HG03575 (cell line): ENCODE results near the gene FAM131A.
A peak's percentile ranks its signal among the peaks of the same experiment; 100 is the strongest.

Experiments used
- ATAC-seq: cut with Tn5 transposase; IDR thresholded peaks from one replicate; pipeline ENCODE4 v1.9.1; 2021; ENCODE audit not compliant: unreplicated experiment, insufficient number of reproducible peaks, low FRiP score; ENCODE audit errors: extremely low read depth

FAM131A gene

DNA sequence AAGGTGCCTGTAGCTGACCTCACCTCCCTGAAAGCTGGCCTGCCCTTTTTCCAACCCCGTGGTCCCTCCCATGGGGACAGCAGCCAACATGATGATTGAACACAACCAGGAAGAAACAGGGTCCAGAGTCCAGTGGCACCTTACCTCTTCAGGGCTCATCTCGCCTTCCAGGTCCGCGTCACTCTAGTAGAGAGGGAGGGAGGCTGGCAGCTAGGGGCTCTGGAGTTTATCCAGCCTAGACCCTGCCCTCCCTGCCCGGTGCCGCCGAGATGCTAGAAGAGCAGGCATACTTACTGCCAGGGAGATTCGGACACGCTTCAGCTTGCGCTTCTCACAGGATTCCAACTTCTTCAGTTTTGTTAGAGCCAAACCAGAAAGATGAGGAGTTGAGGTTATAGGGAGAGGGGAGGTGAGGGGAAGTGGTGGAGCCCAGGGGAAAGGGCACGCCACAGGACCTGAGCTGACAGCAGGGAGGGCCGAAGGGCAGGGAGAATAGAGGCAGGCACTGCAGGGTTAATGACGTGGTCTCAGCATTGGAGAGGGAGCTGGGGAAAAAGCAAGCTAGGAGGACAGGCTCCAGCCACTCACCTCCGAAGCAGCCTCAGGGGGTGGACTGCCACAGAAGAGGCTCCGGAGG is 14.9 kb downstream of the FAM131A start:
- ATAC-seq, result no peak

- ATAC-seq, result no peak
Measured at GRCh38 chr3:184352897-184353545, 15.6 kb downstream of the FAM131A start.

DNA sequence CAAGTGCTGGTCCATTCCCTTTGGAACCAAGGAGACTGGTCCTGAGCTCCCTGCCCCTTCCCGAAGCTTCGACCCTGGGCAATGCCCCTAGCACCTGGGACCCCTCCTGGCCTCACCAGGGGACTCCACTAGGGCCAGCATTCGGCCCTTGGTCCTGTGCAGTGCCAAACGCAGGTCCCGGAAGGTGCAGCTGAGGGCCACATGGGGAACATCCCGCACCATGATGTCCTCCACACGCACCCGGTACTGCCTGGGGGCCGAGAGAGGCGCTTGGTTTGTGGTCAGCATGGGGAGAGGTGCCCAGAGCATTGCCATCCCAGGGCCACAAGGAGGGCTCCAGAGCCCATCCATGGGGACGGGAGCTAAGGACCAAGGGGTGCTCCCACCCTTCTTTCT is 16.1 kb downstream of the FAM131A start:
- ATAC-seq, result no peak

- ATAC-seq, result no peak
Measured at GRCh38 chr3:184354121-184354728, 16.8 kb downstream of the FAM131A start.

GRCh38 chr3:184354754-184355153 is 17.4 kb downstream of the FAM131A start:
- no peak for ATAC-seq

DNA sequence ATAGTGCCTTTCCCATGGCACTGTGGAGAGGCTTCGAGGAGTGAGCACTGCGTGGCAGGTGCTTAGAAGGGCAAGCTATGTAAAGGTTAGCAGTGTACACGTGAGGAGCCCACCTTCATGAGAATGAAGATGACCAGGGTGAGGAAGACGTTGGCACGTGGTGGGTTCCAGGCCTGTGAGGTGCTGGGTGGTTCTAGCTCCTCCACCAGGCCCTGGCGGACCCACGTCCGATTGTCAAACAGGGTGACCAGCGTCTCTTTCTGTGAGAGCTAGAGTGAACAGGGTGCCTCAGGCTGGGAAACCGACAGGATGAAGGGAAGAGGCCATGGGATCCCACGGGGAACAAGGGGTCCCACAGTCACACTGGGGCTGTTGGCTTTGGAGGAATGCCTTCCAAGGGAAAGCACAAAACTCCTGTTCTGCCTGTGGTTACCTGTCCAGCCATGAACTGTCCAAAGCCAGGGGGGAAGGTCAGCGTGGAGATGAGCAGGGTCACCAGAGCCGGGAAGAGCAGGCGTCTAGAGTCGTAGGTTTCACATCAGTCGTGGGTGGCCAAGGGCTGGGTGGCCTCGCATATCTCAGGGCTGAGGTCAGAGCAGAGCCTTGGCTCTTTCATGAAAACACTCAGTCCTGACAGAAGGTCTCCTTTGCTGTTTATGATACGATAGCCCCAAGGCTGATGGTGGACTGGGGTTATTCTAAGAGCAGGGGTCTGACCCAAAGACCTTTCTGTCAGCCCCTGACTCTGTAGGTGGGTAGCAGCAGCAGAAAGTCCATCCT is 18.1 kb downstream of the FAM131A start:
- ATAC-seq, result no peak

GRCh38 chr3:184357248-184358123 is 20.1 kb downstream of the FAM131A start:
- ATAC-seq, result no peak

DNA sequence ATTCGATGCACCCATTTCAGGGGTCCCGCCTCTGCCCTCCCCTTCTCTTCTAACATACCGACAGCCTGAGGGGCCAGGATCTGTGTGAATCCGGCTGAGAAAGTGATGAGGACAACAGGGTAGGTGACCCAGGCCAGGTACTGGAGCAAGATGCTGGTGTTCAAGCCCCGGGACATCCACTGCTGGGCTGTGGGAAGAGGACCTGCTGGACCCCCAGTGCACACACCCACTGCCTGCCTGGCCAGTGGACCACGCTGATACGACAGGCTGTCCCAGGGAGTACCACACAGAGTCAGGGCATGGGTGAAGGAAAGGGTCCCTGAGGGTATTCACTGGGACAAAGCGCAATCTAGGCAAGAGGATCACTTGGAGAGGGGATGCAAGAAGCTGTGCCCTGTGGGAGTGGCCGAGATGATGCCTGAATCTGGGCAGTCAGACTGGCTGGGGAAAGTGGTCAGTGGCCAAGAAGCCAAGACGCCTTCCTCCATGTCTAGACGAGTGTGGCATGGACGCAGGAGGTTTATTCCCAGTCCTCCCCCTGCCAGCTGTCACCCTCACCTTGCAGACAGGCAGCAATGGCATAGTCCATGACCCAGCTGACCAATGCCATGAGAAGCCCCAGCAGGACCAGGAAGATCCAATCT is 20.8 kb downstream of the FAM131A start:
- no peak for ATAC-seq

DNA sequence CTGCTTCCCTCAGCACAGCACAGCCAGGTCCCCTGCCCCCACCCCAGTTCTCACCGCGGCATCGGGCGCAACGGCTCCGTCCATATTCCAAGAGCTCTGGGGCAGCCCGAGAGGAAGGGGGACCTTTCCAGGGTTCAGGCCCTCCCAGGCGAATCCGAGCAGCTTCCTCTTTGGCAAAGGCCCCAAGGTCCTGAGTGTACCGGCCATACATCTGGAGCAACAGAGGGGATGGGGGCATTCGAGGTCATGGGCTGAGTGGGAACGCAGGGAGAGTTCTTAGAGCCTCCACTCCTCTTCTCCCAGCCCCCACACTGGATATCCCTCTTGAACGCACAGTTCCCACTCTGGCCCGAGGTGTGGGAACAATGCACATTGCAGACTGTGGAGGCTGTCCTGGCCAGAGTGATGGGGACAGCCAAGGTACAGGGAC is 21.5 kb downstream of the FAM131A start:
- ATAC-seq, result no peak

- no peak for ATAC-seq
Measured at GRCh38 chr3:184359610-184360009, 22.2 kb downstream of the FAM131A start.

GRCh38 chr3:184360070-184360928 is 22.9 kb downstream of the FAM131A start:
- no peak for ATAC-seq

GRCh38 chr3:184360929-184361531 is 23.6 kb downstream of the FAM131A start:
- no peak for ATAC-seq

DNA sequence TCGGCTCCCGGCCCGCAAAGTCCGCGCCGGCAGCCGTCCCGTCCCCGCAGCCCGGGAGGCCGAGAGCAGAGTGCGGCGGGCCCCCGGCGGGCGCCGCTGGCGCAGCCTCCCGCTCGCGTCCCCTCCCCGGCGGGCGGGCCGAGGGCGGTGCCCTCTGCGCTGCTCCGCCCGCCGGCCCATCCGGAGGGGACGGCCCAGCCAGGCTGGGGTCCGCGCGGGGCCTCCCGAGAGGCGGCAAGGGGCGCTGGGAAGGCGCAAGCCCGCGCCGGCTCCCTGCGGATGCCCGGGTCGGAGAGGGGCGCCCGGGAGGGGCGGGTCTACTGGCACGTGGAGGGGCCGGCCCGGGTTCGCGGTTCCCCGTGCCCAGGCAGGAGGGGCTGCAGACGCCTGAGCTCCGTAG is 24.1 kb downstream of the FAM131A start, which contains the start of the genes CLCN2 and POLR2H:
Gene CLCN2 (minus strand): TSS at position 74 of the 400 bp plus-strand sequence. CDS start 126 bp downstream, outside the sequence.
Gene POLR2H (plus strand): TSS at position 179 of the 400 bp plus-strand sequence. CDS start 1,783 bp downstream, outside the sequence.
- no peak for ATAC-seq

- no peak for ATAC-seq
Measured at GRCh38 chr3:184361932-184362667, 24.7 kb downstream of the FAM131A start.

- ATAC-seq, result peak; percentile 80
Measured at GRCh38 chr3:184362668-184363546, 25.5 kb downstream of the FAM131A start.
